ENCODE results near the gene TECR.
"Not testable (repeated sequence)": the region's sequence is repeated elsewhere in the genome, so short reads cannot be mapped to it uniquely, and the experiment has no call there.

The TECR gene

GRCh38 chr19:14562660-14563589 is 33.5 kb downstream of the TECR start:
- DNase-seq = no peak

GRCh38 chr19:14563590-14563926 is 34.2 kb downstream of the TECR start:
- DNase-seq = no peak

DNA sequence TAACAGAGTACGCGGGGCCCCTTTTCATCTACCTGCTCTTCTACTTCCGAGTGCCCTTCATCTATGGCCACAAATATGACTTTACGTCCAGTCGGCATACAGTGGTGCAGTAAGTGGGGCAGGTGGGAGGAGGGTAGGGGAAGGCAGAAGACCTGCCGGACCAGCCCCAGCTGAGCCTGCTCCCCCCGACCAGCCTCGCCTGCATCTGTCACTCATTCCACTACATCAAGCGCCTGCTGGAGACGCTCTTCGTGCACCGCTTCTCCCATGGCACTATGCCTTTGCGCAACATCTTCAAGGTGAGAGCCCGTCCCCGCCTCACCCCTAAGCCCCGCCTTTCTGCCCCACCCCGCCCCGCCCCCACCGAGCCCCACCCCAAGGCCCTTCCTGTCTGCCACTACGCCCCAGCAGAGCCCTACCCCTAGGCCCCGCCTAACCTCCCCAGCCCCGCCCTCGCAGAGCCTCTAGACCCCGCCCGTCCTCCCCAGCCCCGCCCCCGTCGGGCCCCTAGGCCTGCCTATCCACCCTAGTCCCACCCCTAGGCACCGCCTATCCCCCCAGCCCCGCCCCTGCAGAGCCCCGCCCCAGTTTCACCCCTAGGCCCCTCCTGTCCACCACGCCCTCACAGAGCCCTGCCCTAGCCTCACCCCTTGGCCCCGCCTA is 34.7 kb downstream of the TECR start:
- peak; percentile 21 for DNase-seq

DNA sequence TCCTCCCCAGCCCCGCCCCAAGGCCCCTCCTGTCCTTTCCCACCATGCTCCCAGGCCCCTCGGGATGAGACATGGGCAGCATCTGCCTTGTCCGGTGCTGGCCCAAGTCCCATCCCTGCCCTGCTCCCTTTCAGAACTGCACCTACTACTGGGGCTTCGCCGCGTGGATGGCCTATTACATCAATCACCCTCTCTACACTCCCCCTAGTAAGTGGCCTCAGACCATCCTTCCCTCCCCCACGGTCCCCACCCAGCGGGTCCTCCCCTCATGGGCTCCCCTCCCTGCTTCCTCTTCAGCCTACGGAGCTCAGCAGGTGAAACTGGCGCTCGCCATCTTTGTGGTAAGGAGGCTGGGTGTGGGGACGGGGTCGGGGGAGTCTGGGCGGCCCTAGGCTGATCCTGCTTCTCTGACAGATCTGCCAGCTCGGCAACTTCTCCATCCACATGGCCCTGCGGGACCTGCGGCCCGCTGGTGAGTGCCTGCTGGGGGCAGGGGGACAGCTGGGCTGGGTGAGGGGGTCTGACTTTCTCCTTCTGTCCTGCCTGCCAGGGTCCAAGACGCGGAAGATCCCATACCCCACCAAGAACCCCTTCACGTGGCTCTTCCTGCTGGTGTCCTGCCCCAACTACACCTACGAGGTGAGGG is 35.4 kb downstream of the TECR start:
- not testable (repeated sequence) for DNase-seq

- no peak for DNase-seq
Observed at GRCh38 chr19:14565298-14565679, 35.9 kb downstream of the TECR start.

GRCh38 chr19:14565765-14566711 is 36.6 kb downstream of the TECR start:
- no peak for DNase-seq

- DNase-seq = no peak
Observed at GRCh38 chr19:14566712-14567077, 37.3 kb downstream of the TECR start.

DNA sequence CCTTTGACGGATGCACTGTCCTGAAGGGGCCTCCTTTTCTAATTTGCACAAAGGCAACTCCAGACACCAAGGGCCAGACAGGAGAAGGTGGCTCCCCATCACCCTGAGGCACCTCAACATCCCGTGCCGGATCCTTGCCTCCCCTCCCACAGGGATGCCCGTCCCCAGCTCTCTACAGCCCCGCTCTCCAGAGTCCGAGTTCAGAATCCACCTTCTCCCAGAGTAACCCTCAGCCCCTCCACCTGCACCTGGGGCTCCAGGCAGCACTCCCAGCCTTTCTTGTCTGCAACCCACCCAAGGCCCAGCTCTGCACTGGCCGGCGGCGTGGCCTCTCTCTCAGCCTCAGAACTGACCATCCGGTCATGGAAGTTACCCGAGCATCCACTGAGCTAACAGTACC is 37.7 kb downstream of the TECR start:
- no peak for DNase-seq

DNA sequence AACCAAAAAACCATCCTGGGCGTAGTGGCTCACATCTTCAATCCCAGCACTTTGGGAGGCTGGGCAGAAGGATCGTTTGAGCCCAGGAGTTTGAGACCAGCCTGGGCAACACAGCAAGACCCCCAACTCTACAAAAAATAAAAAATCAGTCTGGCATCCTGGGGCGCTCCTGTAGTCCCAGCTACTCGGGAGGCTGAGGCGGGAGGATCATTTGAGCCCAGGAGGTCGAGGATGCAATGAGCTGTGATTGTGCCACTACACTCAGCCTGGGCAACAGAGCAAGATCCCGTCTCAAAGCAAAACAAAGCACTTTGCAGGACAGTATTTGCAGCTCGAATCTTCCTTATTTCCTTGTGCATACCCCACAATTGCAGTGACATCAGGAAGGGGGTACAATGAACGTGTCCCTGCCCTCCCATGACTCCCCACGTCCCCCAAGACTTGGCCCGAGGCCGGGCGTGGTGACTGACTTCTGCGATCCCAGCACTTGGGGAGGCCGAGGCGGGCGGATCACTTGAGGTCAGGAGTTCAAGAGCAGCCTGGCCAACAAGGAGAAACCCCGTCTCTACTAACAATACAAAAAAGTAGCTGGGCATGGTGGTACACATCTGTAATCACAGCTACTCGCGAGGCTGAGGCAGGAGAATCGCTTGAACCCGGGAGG is 41.6 kb downstream of the TECR start:
- DNase-seq = no peak

DNA sequence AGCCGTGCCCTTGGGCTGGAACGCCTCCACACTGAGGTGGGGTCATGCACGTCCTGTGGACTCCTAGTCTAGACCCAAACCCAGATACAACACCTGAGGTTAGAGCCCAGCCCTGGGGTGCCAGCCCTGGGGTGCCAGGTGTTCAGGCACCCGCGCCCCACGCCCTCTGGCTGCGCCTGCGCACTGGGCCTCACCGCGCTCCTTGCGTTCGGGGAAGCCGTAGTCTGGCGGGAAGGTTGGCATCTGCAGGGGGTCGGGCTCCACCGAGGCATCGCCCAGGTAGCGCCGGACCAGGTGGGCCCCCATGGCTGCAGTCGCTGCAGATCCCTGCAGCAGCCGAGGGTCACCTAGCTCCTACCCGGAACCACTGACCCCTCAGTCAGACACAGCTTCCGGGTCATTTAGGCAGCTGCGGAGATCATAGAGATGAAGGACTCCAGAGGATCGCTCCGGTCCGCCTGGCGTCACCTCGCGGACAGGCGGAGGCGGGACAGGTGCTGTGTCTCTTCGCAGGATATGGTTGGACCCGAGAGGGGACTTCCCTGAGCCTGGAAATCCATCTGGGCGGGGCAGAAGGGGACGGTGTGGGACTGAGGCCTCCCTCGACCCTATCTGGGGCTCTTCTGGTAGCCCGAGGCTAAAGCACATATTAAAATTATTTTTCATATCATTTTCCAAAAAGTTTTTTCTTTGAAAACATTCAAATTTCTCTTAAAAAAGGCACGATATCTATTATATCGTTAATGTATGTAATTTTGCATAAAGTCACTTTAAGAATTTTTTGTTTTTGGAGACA is 42.5 kb downstream of the TECR start, which contains the start of gene NDUFB7:
Gene NDUFB7 (minus strand): TSS at position 372 of the 796 bp plus-strand sequence. CDS start 66 bp downstream, at position 306.
- DNase-seq = peak; percentile 94

DNA sequence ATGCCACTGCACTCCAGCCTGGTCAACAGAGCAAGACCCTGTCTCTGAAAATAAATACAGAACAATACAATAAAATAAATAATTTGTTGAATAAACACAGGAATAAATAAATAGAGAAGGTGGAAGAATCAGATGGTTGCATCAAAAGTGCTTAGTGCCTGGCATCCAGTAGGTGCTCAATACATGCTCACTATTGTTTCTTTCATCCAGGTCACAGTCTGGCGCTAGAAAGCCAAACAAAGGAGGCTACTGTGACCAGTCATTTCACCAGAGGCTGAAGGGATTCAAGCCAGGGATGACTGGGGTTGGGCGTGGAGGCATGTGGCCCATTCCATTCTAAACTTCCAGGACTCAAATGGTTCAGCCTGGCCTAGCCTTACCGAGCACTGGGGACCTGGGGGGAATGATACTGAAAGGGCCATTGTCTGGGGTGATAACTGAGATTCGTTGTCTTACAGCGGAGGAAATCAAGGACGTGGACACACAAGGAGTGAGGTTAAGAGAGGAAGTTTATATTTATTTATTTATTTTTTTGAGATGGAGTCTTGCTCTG is 46.1 kb downstream of the TECR start:
- DNase-seq = no peak

DNA sequence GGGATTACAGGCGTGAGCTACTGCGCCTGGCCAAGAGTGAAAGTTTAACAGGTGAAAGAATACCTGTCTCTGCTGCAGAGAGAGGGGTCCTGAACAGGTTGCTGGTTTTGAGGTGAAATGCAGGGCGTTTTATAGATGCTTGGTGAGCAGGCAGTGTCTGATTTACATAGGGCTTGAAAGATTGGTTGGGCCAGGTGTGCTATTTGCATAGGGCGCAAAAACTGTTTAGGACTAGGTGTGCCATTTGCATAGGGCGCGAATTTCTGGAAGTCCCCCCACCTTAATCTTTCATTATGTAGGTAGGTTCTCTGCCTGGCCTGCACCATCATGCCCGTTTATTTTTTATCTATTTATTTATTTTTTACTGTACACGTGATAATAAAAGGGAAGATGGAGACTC is 47.0 kb downstream of the TECR start:
- DNase-seq = no peak

- DNase-seq = no peak
Observed at GRCh38 chr19:14577264-14577663, 47.9 kb downstream of the TECR start.

GRCh38 chr19:14577885-14578427 is 48.6 kb downstream of the TECR start:
- DNase-seq = no peak

DNA sequence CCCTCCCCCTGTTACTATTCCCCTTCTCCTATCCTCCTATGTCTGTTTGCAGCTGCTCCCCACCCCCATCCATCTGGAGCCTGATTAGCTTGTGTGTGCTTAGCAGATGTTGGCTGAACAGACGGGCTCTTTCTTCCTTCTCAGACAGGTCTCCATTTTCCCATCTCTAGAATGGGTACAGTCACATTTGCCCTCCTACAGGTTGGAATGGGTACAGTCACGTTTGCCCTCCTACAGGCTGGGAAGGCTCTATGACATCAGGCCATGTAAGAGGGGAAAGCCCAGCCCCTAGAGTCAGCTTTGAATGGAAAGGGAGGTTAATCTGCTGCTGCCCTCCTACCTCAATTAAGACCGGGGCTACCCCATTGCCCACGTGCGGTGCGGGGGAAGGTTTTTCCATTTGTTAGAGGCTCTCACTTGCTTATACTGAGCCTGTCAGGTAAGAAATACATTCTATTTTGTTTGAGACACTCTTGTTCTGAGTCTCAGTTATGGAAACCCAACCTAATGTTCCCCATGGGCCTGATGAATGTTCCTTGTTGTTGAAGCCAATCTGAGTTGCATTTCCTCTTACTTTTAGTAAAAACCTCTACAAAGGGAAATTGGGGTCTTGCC is 51.3 kb downstream of the TECR start:
- DNase-seq = no peak

- DNase-seq = no peak
Observed at GRCh38 chr19:14582894-14583340, 53.5 kb downstream of the TECR start, which contains the start of gene CLEC17A. TSS of gene CLEC17A (plus strand) at chr19:14583084. CDS start at chr19:14583161, 77 bp downstream.

GRCh38 chr19:14584372-14584771 is 55.0 kb downstream of the TECR start:
- not testable (repeated sequence) for DNase-seq

- DNase-seq = peak; percentile 53
Observed at GRCh38 chr19:14585187-14585586, 55.8 kb downstream of the TECR start.

DNA sequence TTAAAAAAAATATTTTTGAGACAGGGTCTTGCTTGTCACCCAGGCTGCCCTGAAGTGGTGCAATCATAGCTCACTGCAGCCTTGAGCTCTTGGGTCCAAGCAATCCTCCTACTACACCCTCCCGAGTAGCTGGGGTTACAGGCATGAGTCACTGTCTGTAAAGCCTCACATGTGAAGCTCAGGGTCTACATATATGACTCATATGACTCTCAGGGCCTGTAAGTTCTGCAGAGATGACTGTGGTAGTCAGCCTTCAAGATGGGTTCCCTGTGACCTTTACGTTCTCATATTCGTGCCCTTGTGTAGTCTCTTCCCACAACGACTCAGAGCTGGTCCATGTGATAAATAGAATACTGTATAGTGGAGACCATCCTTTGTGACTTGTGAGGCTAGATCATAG is 60.0 kb downstream of the TECR start:
- DNase-seq = not testable (repeated sequence)

GRCh38 chr19:14595558-14595957 is 66.2 kb downstream of the TECR start:
- DNase-seq = no peak
